GM21390 (cell line): Measurements from ENCODE around the gene NEK10.

Source experiments
- ATAC-seq: cut with Tn5 transposase; IDR thresholded peaks from one replicate; pipeline ENCODE4 v1.9.1; 2021; ENCODE audit not compliant: unreplicated experiment

The NEK10 gene

GRCh38 chr3:27253831-27254230 lies 115.4 kb downstream of the NEK10 start:
- peak; percentile 98 for ATAC-seq

- no peak for ATAC-seq
Observed at GRCh38 chr3:27253391-27253790, 115.8 kb downstream of the NEK10 start.

- no peak for ATAC-seq
Observed at GRCh38 chr3:27252646-27253045, 116.5 kb downstream of the NEK10 start.

GRCh38 chr3:27244374-27244773 lies 124.8 kb downstream of the NEK10 start:
- no peak for ATAC-seq

- ATAC-seq, result no peak
Observed at GRCh38 chr3:27239951-27240350, 129.2 kb downstream of the NEK10 start.

GRCh38 chr3:27228805-27229204 lies 140.4 kb downstream of the NEK10 start:
- no peak for ATAC-seq

GRCh38 chr3:27224197-27224596 lies 145.0 kb downstream of the NEK10 start:
- no peak for ATAC-seq

GRCh38 chr3:27221264-27221932 lies 147.8 kb downstream of the NEK10 start:
- ATAC-seq, result no peak

- no peak for ATAC-seq
Observed at GRCh38 chr3:27220166-27220565, 149.0 kb downstream of the NEK10 start.

GRCh38 chr3:27219127-27219845 lies 149.9 kb downstream of the NEK10 start:
- no peak for ATAC-seq

GRCh38 chr3:27216955-27217552 lies 152.1 kb downstream of the NEK10 start:
- ATAC-seq, result no peak

GRCh38 chr3:27216295-27216855 lies 152.8 kb downstream of the NEK10 start:
- ATAC-seq, result no peak

- ATAC-seq, result no peak
Observed at GRCh38 chr3:27213450-27213849, 155.7 kb downstream of the NEK10 start.

- peak; percentile 80 for ATAC-seq
Observed at GRCh38 chr3:27209617-27210264, 159.4 kb downstream of the NEK10 start.

GRCh38 chr3:27208961-27209616 lies 160.1 kb downstream of the NEK10 start:
- ATAC-seq, result no peak

GRCh38 chr3:27202959-27203358 lies 166.2 kb downstream of the NEK10 start:
- no peak for ATAC-seq

- ATAC-seq, result no peak
Observed at GRCh38 chr3:27201492-27201891, 167.7 kb downstream of the NEK10 start.

GRCh38 chr3:27200721-27201489 lies 168.3 kb downstream of the NEK10 start:
- no peak for ATAC-seq

- ATAC-seq, result no peak
Observed at GRCh38 chr3:27194861-27195483, 174.2 kb downstream of the NEK10 start.

- ATAC-seq, result no peak
Observed at GRCh38 chr3:27193056-27193455, 176.1 kb downstream of the NEK10 start.
